Ascending aorta (tissue), 2 donors: ENCODE measurements around the gene AUTS2. TPM values are rescaled to one million over a fixed set of nuclear protein-coding genes. Genes with fewer than 3 reads are reported as not detected.

ENCODE experiments used
- DNase-seq, 2 donors: peaks; one replicate each; pipeline ENCODE4 v3.0.0-alpha.2; 2019; ENCODE audit warnings: low spot score in 2 of 2
- H3K27ac ChIP-seq, 2 donors: fragments of 200-600 bp; sonication (generic); one replicate each; pipeline ENCODE4 v1.5.1; 2016 to 2017; ENCODE audit warnings: mild to moderate bottlenecking in 1 of 2
- H3K27me3 ChIP-seq: fragments of 200-600 bp; sonication (generic); one replicate; pipeline ENCODE4 v1.5.1; 2017
- H3K36me3 ChIP-seq, 2 donors: fragments of 200-600 bp; sonication (generic); one replicate each; pipeline ENCODE4 v1.5.1; 2016
- H3K4me1 ChIP-seq, 2 donors: fragments of 200-600 bp; sonication (generic); one replicate each; pipeline ENCODE4 v1.5.1; 2016 to 2017; ENCODE audit warnings: mild to moderate bottlenecking in 1 of 2
- H3K4me3 ChIP-seq, 2 donors: fragments of 200-600 bp; sonication (generic); one replicate each; pipeline ENCODE4 v1.5.1; 2016 to 2017; ENCODE audit warnings: mild to moderate bottlenecking in 1 of 2
- H3K9me3 ChIP-seq, 2 donors: fragments of 200-600 bp; sonication (generic); one replicate each; pipeline ENCODE4 v1.5.1; 2016
- CTCF ChIP-seq, 3 experiments: fragments of 200-600 bp in 2 of 3; fragments of 450-650 bp in 1 of 3; sonication (generic) in 2 of 3; IDR thresholded peaks; one replicate each; pipeline ENCODE4 v1.5.1; 2016 to 2019; ENCODE audit warnings: antibody characterized with exemption in 3 of 3, mild to moderate bottlenecking in 1 of 3, moderate library complexity in 1 of 3
- intact Hi-C: fragments of 100-400 bp; cut with DNase I; formaldehyde crosslinking; loops from one replicate; pipeline ENCODE4 v1.15.1; 2023
- total RNA-seq: library from RNA; depleted of rRNA; stranded (reverse); fragments of >200 nt; gene quantifications from one replicate; pipeline ENCODE4 v1.1.0, GENCODE V29; 2016

Gene AUTS2
- total RNA-seq, 1 donor from 2014 or later: 90.4 TPM

GRCh38 chr7:69879989-69880388, 281.7 kb downstream of the AUTS2 start:
- no peak for DNase-seq
- Histone ChIP-seq H3K9me3 (no peaks in the 10 kb centered on the region), H3K27ac (no peak overlapping the region), H3K27me3 (no peaks in the 10 kb centered on the region), H3K4me3 (no peak overlapping the region), H3K36me3 (no peaks in the 10 kb centered on the region), H3K4me1 (no peaks in the 10 kb centered on the region)
- TF ChIP-seq CTCF (IDR thresholded peaks at IDR 0.05): no peak
- intact Hi-C loops: no loop called here

- Histone ChIP-seq H3K36me3 (no peaks in the 10 kb centered on the region), H3K27ac (no peak overlapping the region), H3K4me3 (no peak overlapping the region), H3K9me3 (no peaks in the 10 kb centered on the region), H3K4me1 (no peaks in the 10 kb centered on the region), H3K27me3 (no peaks in the 10 kb centered on the region)
- DNase-seq: no peak
- TF ChIP-seq CTCF (IDR thresholded peaks at IDR 0.05): no peak
- intact Hi-C loops: no loop called here
These were observed 282.6 kb downstream of the AUTS2 start for GRCh38 chr7:69880840-69881239.

- TF ChIP-seq CTCF (IDR thresholded peaks at IDR 0.05): no peak
- H3K36me3 ChIP-seq: no peaks in the 10 kb centered on the region
These were observed 284.0 kb downstream of the AUTS2 start for GRCh38 chr7:69882269-69882668.

GRCh38 chr7:69883399-69883891, 285.2 kb downstream of the AUTS2 start:
- Histone ChIP-seq H3K27ac (no peak overlapping the region), H3K36me3 (no peaks in the 10 kb centered on the region), H3K9me3 (no peaks in the 10 kb centered on the region), H3K4me3 (no peak overlapping the region), H3K4me1 (no peaks in the 10 kb centered on the region), H3K27me3 (no peaks in the 10 kb centered on the region)
- TF ChIP-seq CTCF (IDR thresholded peaks at IDR 0.05): no peak
- no peak for DNase-seq
- intact Hi-C loops: no loop called here

More at GRCh38 chr7:69882269-69882668, 284.0 kb downstream of the AUTS2 start:
- intact Hi-C loops: no loop called here
- H3K27ac ChIP-seq: no peak overlapping the region
- no peaks in the 10 kb centered on the region for H3K4me1 ChIP-seq
- H3K27me3 ChIP-seq: no peaks in the 10 kb centered on the region
- H3K9me3 ChIP-seq: no peaks in the 10 kb centered on the region
- DNase-seq: no peak
- no peak overlapping the region for H3K4me3 ChIP-seq

- no peak for TF ChIP-seq CTCF (IDR thresholded peaks at IDR 0.05)
- Histone ChIP-seq H3K4me3 (no peak overlapping the region), H3K36me3 (no peaks in the 10 kb centered on the region), H3K4me1 (no peaks in the 10 kb centered on the region), H3K27me3 (no peaks in the 10 kb centered on the region), H3K9me3 (no peaks in the 10 kb centered on the region), H3K27ac (no peak overlapping the region)
- intact Hi-C loops: no loop called here
- DNase-seq: no peak
These were observed 287.2 kb downstream of the AUTS2 start for GRCh38 chr7:69885431-69885830.
